Measurements from ENCODE around the gene RGS7. TPM values are rescaled to one million over a fixed set of nuclear protein-coding genes. Genes with fewer than 3 reads are reported as not detected.

The RGS7 gene
- total and polyA plus RNA-seq, 10 donors, result 0.09 to 1.8 (median 0.72) TPM; not detected in 1

DNA sequence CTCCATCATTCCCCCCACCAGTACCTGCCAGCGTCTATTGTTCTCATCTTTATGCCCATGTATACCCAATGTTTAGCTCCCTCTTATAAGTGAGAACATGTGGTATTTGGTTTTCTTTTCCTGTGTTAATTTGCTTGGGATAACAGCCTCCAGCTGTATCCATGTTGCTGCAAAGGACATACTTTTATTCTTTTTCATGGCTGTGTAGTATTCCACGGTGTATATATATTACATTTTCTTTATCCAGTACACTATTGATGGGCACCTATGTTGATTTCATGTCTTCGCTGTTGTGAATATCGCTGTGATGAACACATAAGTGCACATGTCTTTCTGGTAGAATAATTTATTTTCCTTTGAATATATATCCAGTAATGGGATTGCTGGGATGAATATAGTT lies 431.7 kb downstream of the RGS7 start:
- TF ChIP-seq POLR2AphosphoS5 (IDR thresholded peaks at IDR 0.05) (no peak), POLR2A (IDR thresholded peaks at IDR 0.05) (no peak)
- TF ChIP-seq, protein P1, sequence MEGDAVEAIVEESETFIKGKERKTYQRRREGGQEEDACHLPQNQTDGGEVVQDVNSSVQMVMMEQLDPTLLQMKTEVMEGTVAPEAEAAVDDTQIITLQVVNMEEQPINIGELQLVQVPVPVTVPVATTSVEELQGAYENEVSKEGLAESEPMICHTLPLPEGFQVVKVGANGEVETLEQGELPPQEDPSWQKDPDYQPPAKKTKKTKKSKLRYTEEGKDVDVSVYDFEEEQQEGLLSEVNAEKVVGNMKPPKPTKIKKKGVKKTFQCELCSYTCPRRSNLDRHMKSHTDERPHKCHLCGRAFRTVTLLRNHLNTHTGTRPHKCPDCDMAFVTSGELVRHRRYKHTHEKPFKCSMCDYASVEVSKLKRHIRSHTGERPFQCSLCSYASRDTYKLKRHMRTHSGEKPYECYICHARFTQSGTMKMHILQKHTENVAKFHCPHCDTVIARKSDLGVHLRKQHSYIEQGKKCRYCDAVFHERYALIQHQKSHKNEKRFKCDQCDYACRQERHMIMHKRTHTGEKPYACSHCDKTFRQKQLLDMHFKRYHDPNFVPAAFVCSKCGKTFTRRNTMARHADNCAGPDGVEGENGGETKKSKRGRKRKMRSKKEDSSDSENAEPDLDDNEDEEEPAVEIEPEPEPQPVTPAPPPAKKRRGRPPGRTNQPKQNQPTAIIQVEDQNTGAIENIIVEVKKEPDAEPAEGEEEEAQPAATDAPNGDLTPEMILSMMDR (IDR thresholded peaks at IDR 0.05 in 8 of 11, conservative IDR thresholded peaks at IDR 0.05 in 3 of 11), result no peak
- DNase-seq, result no peak
- H3K9me3 ChIP-seq, result peaks cover 0 to 39% (median 9%) of the 10 kb centered on the region in 8 donors
- H3K27me3 ChIP-seq (replicated peaks in 1 of 7), result no peaks in the 10 kb centered on the region
- intact Hi-C loops (cut with DNase I; ENCODE audit: low total_unique reads), result no loop called here
- 81 to 91% (median 86%) methylated on average over 4 of the region's 4 CpGs for WGBS, 5 donors
- no peak overlapping the region for H3K4me3 ChIP-seq
- H3K4me1 ChIP-seq, result no peaks in the 10 kb centered on the region
- H3K36me3 ChIP-seq, result no peaks in the 10 kb centered on the region
- no peak overlapping the region for H3K27ac ChIP-seq

DNA sequence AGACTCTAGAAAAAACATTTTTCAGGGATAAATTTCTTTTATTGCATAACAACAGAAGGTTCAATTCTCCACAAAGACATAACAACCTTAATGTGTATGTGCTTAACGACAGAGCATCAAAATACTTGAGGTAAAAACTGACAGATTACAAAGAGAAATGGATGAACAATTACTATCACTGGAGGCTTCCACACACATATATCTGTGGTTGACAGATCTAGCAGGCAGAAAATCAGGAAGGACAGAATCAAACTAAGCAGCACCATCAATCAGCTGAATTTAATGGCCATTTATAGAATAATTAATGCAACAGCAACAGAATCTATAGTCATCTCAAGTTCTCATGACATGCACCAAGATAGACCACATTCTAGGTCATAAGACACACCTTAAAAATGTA lies 439.0 kb downstream of the RGS7 start:
- no peak overlapping the region for H3K27ac ChIP-seq
- H3K27me3 ChIP-seq (replicated peaks in 1 of 7), result no peaks in the 10 kb centered on the region
- peaks cover 0 to 10% (median 2%) of the 10 kb centered on the region in 8 donors for H3K9me3 ChIP-seq
- no peaks in the 10 kb centered on the region for H3K4me1 ChIP-seq
- no peak for DNase-seq
- no peaks in the 10 kb centered on the region for H3K36me3 ChIP-seq
- 70 to 93% (median 76%) methylated on average over 1 of the region's 1 CpG for WGBS, 5 donors
- TF ChIP-seq, protein P1 (IDR thresholded peaks at IDR 0.05 in 8 of 11, conservative IDR thresholded peaks at IDR 0.05 in 3 of 11), result no peak
- TF ChIP-seq POLR2A (IDR thresholded peaks at IDR 0.05), result no peak
- intact Hi-C loops (cut with DNase I; ENCODE audit: low total_unique reads), result no loop called here
- H3K4me3 ChIP-seq, result no peak overlapping the region

DNA sequence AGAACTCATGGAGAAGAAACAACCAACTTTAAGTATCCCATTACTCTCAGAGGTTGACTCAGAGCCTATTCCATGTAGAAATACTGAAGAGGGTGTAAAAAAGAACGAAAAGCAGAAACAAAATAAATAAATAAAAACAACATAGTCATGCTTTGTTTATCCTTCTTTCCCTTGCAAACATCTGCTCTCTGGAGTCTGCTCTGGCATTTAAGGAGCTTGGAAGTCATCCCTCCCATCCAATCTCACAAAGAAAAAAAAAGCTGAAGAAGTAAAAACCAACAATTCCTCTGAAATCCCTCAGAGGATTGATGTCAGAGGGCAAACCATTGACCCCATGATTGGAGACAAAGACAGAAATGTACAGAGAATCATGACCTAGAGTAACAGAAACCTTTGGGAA lies 442.5 kb downstream of the RGS7 start:
- H3K27me3 ChIP-seq (replicated peaks in 1 of 7), result no peaks in the 10 kb centered on the region
- WGBS, 5 donors, result 19 to 55% (median 45%) methylated on average over 1 of the region's 1 CpG
- no peaks in the 10 kb centered on the region for H3K36me3 ChIP-seq
- no peaks in the 10 kb centered on the region for H3K4me1 ChIP-seq
- TF ChIP-seq POLR2AphosphoS5 (IDR thresholded peaks at IDR 0.05) (no peak), POLR2A (IDR thresholded peaks at IDR 0.05) (no peak)
- TF ChIP-seq, protein P1 (IDR thresholded peaks at IDR 0.05 in 8 of 11, conservative IDR thresholded peaks at IDR 0.05 in 3 of 11), result no peak
- H3K4me3 ChIP-seq, result no peak overlapping the region
- DNase-seq, result no peak
- no peak overlapping the region for H3K27ac ChIP-seq
- no peaks in the 10 kb centered on the region for H3K9me3 ChIP-seq
- intact Hi-C loops (cut with DNase I; ENCODE audit: low total_unique reads), result no loop called here

DNA sequence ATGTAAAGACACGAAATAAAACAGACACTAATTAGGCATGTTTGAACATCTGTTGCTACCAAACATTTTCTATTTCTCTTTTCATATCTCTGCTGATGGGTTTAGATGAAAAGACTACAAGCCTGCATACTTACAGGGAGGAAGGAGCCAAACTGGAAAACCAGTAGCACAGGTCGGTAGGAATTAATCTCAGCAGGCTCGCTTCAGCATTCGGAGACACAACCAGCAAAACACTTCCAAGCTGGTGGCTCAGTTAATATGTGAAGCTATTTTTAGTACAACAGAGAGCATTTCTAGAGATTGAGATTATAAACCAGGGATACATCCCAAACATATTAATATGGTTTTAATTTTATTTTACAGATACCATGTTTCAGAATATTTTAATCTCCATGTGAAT lies 444.2 kb downstream of the RGS7 start:
- Histone ChIP-seq H3K36me3 (no peaks in the 10 kb centered on the region), H3K9me3 (no peaks in the 10 kb centered on the region), H3K4me3 (no peak overlapping the region), H3K27me3 (replicated peaks in 1 of 7) (no peaks in the 10 kb centered on the region), H3K4me1 (no peaks in the 10 kb centered on the region), H3K27ac (no peak overlapping the region)
- DNase-seq, result no peak
- TF ChIP-seq, protein P1 (IDR thresholded peaks at IDR 0.05 in 8 of 11, conservative IDR thresholded peaks at IDR 0.05 in 3 of 11), result no peak
- TF ChIP-seq POLR2AphosphoS5 (IDR thresholded peaks at IDR 0.05), result no peak
- TF ChIP-seq POLR2A (IDR thresholded peaks at IDR 0.05), result no peak
- WGBS, 5 donors, result 75 to 80% (median 77%) methylated on average over 4 of the region's 4 CpGs
- intact Hi-C loops (cut with DNase I; ENCODE audit: low total_unique reads), result no loop called here
